Gastroesophageal sphincter (tissue), 3 donors: Measurements from ENCODE around the gene GALNT18.

Experiments
- EP300 ChIP-seq: sonication (generic); formaldehyde crosslinking; IDR thresholded peaks from one replicate; pipeline ENCODE4 v1.6.1; 2017; ENCODE audit warnings: antibody characterized with exemption, mild to moderate bottlenecking
- POLR2A ChIP-seq, 2 donors: fragments of 450-650 bp; IDR thresholded peaks; one replicate each; pipeline ENCODE4 v1.6.1; 2017; ENCODE audit warnings: antibody characterized with exemption in 2 of 2, mild to moderate bottlenecking in 2 of 2, moderate library complexity in 1 of 2
- TF ChIP-seq, protein P1 (sequence below), 4 experiments: fragments of 200-600 bp in 2 of 4; fragments of 450-650 bp in 2 of 4; sonication (generic) in 1 of 4; IDR thresholded peaks; one replicate each; pipeline ENCODE4 v1.5.1; 2017 to 2019; ENCODE audit warnings: antibody characterized with exemption in 4 of 4, mild to moderate bottlenecking in 2 of 4, moderate library complexity in 2 of 4

DNA sequence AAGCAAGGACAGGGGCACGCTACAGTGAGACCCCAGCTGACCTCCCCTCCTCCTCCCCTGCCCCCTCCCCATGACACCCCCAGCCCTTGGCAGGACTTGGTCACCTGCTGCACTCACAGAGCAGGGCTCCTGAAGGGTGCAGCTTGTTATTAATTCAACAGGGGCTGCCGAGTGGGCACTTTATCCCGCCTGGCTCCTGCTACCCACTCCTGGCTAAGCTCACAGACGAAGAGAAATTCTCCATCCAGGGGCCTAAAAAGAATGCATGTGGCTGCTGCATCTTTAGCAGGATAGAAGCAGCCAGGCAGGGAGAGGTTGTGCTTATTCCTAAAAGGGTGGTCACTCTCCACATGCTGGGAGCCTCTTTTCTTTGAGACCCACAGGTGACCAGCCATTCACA, 40.3 kb downstream of the GALNT18 start:
- TF ChIP-seq, protein P1, sequence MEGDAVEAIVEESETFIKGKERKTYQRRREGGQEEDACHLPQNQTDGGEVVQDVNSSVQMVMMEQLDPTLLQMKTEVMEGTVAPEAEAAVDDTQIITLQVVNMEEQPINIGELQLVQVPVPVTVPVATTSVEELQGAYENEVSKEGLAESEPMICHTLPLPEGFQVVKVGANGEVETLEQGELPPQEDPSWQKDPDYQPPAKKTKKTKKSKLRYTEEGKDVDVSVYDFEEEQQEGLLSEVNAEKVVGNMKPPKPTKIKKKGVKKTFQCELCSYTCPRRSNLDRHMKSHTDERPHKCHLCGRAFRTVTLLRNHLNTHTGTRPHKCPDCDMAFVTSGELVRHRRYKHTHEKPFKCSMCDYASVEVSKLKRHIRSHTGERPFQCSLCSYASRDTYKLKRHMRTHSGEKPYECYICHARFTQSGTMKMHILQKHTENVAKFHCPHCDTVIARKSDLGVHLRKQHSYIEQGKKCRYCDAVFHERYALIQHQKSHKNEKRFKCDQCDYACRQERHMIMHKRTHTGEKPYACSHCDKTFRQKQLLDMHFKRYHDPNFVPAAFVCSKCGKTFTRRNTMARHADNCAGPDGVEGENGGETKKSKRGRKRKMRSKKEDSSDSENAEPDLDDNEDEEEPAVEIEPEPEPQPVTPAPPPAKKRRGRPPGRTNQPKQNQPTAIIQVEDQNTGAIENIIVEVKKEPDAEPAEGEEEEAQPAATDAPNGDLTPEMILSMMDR (IDR thresholded peaks at IDR 0.05), result no peak
- TF ChIP-seq EP300 (no peak), POLR2A (IDR thresholded peaks at IDR 0.05) (no peak)
